Upper lobe of left lung (tissue), 6 donors: ENCODE measurements around the gene CPTP. TPM values are rescaled to one million over a fixed set of nuclear protein-coding genes. Genes with fewer than 3 reads are reported as not detected.
"Not testable (repeated sequence)": the region's sequence is repeated elsewhere in the genome, so short reads cannot be mapped to it uniquely, and the experiment has no call there.

Source experiments
- ATAC-seq, 2 donors: fragments of 200-7000 bp; cut with Tn5 transposase; one replicate each; pipeline ENCODE4 v1.9.1; 2022; ENCODE audit warnings: mild to moderate bottlenecking in 2 of 2, moderate library complexity in 2 of 2; ENCODE audit not compliant: low FRiP score in 2 of 2
- DNase-seq, 2 donors: peaks; one replicate each; pipeline ENCODE4 v3.0.0-alpha.2; 2019 to 2020
- H3K27ac ChIP-seq, 4 donors: fragments of 200-600 bp; sonication (generic); one replicate each; pipeline ENCODE4 v1.5.1; 2016 to 2019
- H3K27me3 ChIP-seq, 4 donors: fragments of 200-600 bp; sonication (generic); one replicate each; pipeline ENCODE4 v1.5.1; 2017 to 2019
- H3K36me3 ChIP-seq, 4 donors: fragments of 200-600 bp; sonication (generic); one replicate each; pipeline ENCODE4 v1.5.1; 2016 to 2019
- H3K4me1 ChIP-seq, 4 donors: fragments of 200-600 bp; sonication (generic); one replicate each; pipeline ENCODE4 v1.5.1; 2018 to 2019
- H3K4me3 ChIP-seq, 4 donors: fragments of 200-600 bp; sonication (generic); one replicate each; pipeline ENCODE4 v1.5.1; 2017 to 2019; ENCODE audit warnings: mild to moderate bottlenecking in 2 of 4, moderate library complexity in 1 of 4
- H3K9me3 ChIP-seq, 4 donors: fragments of 200-600 bp; sonication (generic); one replicate each; pipeline ENCODE4 v1.5.1; 2018 to 2019
- EP300 ChIP-seq, 4 donors: sonication (generic); formaldehyde crosslinking; IDR thresholded peaks; one replicate each; pipeline ENCODE4 v1.5.1; 2017; ENCODE audit warnings: antibody characterized with exemption in 4 of 4, control low read depth in 2 of 4
- POLR2A ChIP-seq, 4 donors: fragments of 450-650 bp; IDR thresholded peaks; one replicate each; pipeline ENCODE4 v1.5.1; 2016 to 2017; ENCODE audit warnings: antibody characterized with exemption in 4 of 4, mild to moderate bottlenecking in 2 of 4
- POLR2AphosphoS5 ChIP-seq, 2 donors: sonication (generic); formaldehyde crosslinking; IDR thresholded peaks; one replicate each; pipeline ENCODE4 v1.5.1; 2017; ENCODE audit warnings: antibody characterized with exemption in 2 of 2
- WGBS, 2 donors: methylation state at CpG; one replicate each; pipeline ENCODE4 v1.1.5; 2017 to 2018; 5-methylcytosine and 5-hydroxymethylcytosine counted together
- total RNA-seq, 6 donors: library from RNA; depleted of rRNA in 4 of 6; stranded (reverse); fragments of >200 nt in 4 of 6; gene quantifications; one replicate each; pipeline versions ENCODE4 v1.1.0 to v1.2.1, GENCODE V29; 2016 to 2021
- TF ChIP-seq, protein P1 (sequence below), 6 experiments: fragments of 450-650 bp in 4 of 6; fragments of 200-600 bp in 2 of 6; sonication (generic) in 2 of 6; IDR thresholded peaks; one replicate each; pipeline ENCODE4 v1.5.1; 2016 to 2019; ENCODE audit warnings: antibody characterized with exemption in 6 of 6
- donor health status: DM: no; HTN: no; CAD: no; lungs with moderate emphysema.
- donor health status: DM: no; HTN: yes; CAD: no; lungs with severe emphysema.

The CPTP gene
- total RNA-seq, 6 donors from 2014 or later = 14.7 to 41.6 (median 26.0) TPM

GRCh38 chr1:1365875-1366698 lies 41.5 kb downstream of the CPTP start:
- no peak overlapping the region for H3K4me3 ChIP-seq
- H3K27me3 ChIP-seq = no peaks in the 10 kb centered on the region
- DNase-seq = no peak
- no peak for ATAC-seq
- WGBS, 2 donors = 74 to 82% methylated on average over 10 of the region's 10 CpGs
- H3K9me3 ChIP-seq = no peaks in the 10 kb centered on the region
- no peak overlapping the region for H3K27ac ChIP-seq
- peaks cover 0 to 9% (median 4%) of the 10 kb centered on the region in 4 donors for H3K4me1 ChIP-seq
- H3K36me3 ChIP-seq = no peaks in the 10 kb centered on the region
- TF ChIP-seq POLR2AphosphoS5 (IDR thresholded peaks at IDR 0.05) (no peak), EP300 (IDR thresholded peaks at IDR 0.05) (no peak), POLR2A (IDR thresholded peaks at IDR 0.05) (no peak)
- TF ChIP-seq, protein P1, sequence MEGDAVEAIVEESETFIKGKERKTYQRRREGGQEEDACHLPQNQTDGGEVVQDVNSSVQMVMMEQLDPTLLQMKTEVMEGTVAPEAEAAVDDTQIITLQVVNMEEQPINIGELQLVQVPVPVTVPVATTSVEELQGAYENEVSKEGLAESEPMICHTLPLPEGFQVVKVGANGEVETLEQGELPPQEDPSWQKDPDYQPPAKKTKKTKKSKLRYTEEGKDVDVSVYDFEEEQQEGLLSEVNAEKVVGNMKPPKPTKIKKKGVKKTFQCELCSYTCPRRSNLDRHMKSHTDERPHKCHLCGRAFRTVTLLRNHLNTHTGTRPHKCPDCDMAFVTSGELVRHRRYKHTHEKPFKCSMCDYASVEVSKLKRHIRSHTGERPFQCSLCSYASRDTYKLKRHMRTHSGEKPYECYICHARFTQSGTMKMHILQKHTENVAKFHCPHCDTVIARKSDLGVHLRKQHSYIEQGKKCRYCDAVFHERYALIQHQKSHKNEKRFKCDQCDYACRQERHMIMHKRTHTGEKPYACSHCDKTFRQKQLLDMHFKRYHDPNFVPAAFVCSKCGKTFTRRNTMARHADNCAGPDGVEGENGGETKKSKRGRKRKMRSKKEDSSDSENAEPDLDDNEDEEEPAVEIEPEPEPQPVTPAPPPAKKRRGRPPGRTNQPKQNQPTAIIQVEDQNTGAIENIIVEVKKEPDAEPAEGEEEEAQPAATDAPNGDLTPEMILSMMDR (IDR thresholded peaks at IDR 0.05) = no peak

DNA sequence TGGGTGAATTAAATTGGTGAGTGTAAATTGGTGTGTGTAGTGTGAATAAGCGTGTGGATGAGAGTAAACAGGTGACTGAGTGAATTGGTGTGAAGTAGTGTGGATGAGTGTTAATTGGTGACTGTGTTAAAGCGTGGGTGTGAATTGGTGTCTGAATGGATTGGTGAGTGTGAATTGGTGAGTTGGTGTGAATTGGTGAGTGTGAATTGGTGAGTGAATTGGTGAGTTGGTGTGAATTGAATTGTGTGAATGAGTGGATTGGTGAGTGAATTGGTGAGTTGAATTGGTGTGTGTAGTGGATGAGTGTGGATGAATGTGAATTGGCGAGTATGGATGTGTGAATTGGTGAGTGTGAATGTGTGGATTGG lies 42.1 kb downstream of the CPTP start:
- Histone ChIP-seq H3K36me3 (no peaks in the 10 kb centered on the region), H3K4me3 (no peak overlapping the region), H3K27ac (no peak overlapping the region), H3K4me1 (peaks cover 2 to 6% (median 6%) of the 10 kb centered on the region in 4 donors), H3K27me3 (no peaks in the 10 kb centered on the region), H3K9me3 (no peaks in the 10 kb centered on the region)
- ATAC-seq (no peak), DNase-seq (no peak)
- TF ChIP-seq POLR2AphosphoS5 (IDR thresholded peaks at IDR 0.05) (no peak), POLR2A (IDR thresholded peaks at IDR 0.05) (no peak), EP300 (IDR thresholded peaks at IDR 0.05) (no peak)
- TF ChIP-seq, protein P1 (IDR thresholded peaks at IDR 0.05) = no peak
- 83 to 95% methylated on average over 2 to 3 of the region's 3 CpGs for WGBS, 2 donors

GRCh38 chr1:1367315-1367714 lies 42.7 kb downstream of the CPTP start:
- H3K27ac ChIP-seq = no peak overlapping the region
- H3K4me1 ChIP-seq = peaks cover 8 to 13% (median 11%) of the 10 kb centered on the region in 4 donors
- peaks cover 0 to under 1% (median 0%) of the 10 kb centered on the region in 4 donors for H3K36me3 ChIP-seq
- no peak for DNase-seq
- no peaks in the 10 kb centered on the region for H3K9me3 ChIP-seq
- no peak for ATAC-seq
- WGBS, 2 donors = 89 to 96% methylated on average over 5 of the region's 5 CpGs
- no peaks in the 10 kb centered on the region for H3K27me3 ChIP-seq
- TF ChIP-seq POLR2A (IDR thresholded peaks at IDR 0.05) (no peak), EP300 (IDR thresholded peaks at IDR 0.05) (no peak), POLR2AphosphoS5 (IDR thresholded peaks at IDR 0.05) (no peak)
- TF ChIP-seq, protein P1 (IDR thresholded peaks at IDR 0.05) = no peak
- no peak overlapping the region for H3K4me3 ChIP-seq

GRCh38 chr1:1370094-1370493 lies 45.5 kb downstream of the CPTP start:
- H3K9me3 ChIP-seq, H3K27me3 ChIP-seq, H3K4me3 ChIP-seq, ATAC-seq, H3K27ac ChIP-seq: not testable (repeated sequence)
- peaks cover 24 to 35% (median 30%) of the 10 kb centered on the region in 4 donors for H3K4me1 ChIP-seq
- 82 to 92% methylated on average over 14 of the region's 14 CpGs for WGBS, 2 donors
- DNase-seq = peak in 1 of 2 donors; percentile 54
- H3K36me3 ChIP-seq = peaks cover 0 to 15% (median 9%) of the 10 kb centered on the region in 4 donors

- no peak for ATAC-seq
- TF ChIP-seq EP300 (IDR thresholded peaks at IDR 0.05) = no peak
- no peak for TF ChIP-seq POLR2A (IDR thresholded peaks at IDR 0.05)
- TF ChIP-seq, protein P1 (IDR thresholded peaks at IDR 0.05) = no peak
- no peak for TF ChIP-seq POLR2AphosphoS5 (IDR thresholded peaks at IDR 0.05)
- 75 to 80% methylated on average over 2 to 12 of the region's 16 CpGs for WGBS, 2 donors
Measured at GRCh38 chr1:1370771-1371300, 46.2 kb downstream of the CPTP start.

More at GRCh38 chr1:1370771-1371300, 46.2 kb downstream of the CPTP start:
- no peak overlapping the region for H3K4me3 ChIP-seq
- no peak overlapping the region for H3K27ac ChIP-seq
- H3K36me3 ChIP-seq = peaks cover 0 to 15% (median 9%) of the 10 kb centered on the region in 4 donors
- no peaks in the 10 kb centered on the region for H3K27me3 ChIP-seq
- H3K4me1 ChIP-seq = peaks cover 25 to 38% (median 31%) of the 10 kb centered on the region in 4 donors
- DNase-seq = peak in 1 of 2 donors; percentile 76
- H3K9me3 ChIP-seq = no peaks in the 10 kb centered on the region
